GM18517 (cell line): ENCODE measurements around the gene ASAH2B.

Experiments
- ATAC-seq: cut with Tn5 transposase; IDR thresholded peaks from one replicate; pipeline ENCODE4 v1.9.1; 2021; ENCODE audit warnings: mild to moderate bottlenecking, moderate library complexity; ENCODE audit not compliant: unreplicated experiment

ASAH2B gene

GRCh38 chr10:50796693-50797092 lies 57.0 kb downstream of the ASAH2B start:
- ATAC-seq: no peak

GRCh38 chr10:50798297-50798696 lies 58.6 kb downstream of the ASAH2B start:
- no peak for ATAC-seq

- no peak for ATAC-seq
Measured at GRCh38 chr10:50799595-50799994, 59.9 kb downstream of the ASAH2B start.

- no peak for ATAC-seq
Measured at GRCh38 chr10:50805981-50806622, 66.4 kb downstream of the ASAH2B start.

- ATAC-seq: no peak
Measured at GRCh38 chr10:50807851-50808776, 68.4 kb downstream of the ASAH2B start.
